Measurements from ENCODE around the gene MACIR. TPM values are rescaled to one million over a fixed set of nuclear protein-coding genes. Genes with fewer than 3 reads are reported as not detected.
A peak's percentile ranks its signal among the peaks of the same experiment; 100 is the strongest.

Gene MACIR
- total and polyA plus RNA-seq, 9 of the 15 experiments (the other 6 are each of a cell fraction or from before 2014, with no cell fraction given): 1.4 to 11.6 (median 9.4) TPM

- peak; percentile 34; the same call in 1 of the 2 replicates for TF ChIP-seq REST (IDR thresholded peaks at IDR 0.05; ENCODE audit: borderline replicate concordance)
- no peak for TF ChIP-seq REST (CRISPR knock-in tag; IDR thresholded peaks at IDR 0.05; ENCODE audit: low read depth)
- no peak for TF ChIP-seq MYC (IDR thresholded peaks at IDR 0.05; ENCODE audit: low read depth, low read length)
- no peak for TF ChIP-seq MYC (CRISPR knock-in tag; IDR thresholded peaks at IDR 0.05; ENCODE audit: borderline replicate concordance, low read depth)
- no peak for TF ChIP-seq ZZZ3 (IDR thresholded peaks at IDR 0.05)
- TF ChIP-seq HES1 (IDR thresholded peaks at IDR 0.05; ENCODE audit: low read depth): no peak
- no peak for TF ChIP-seq HNRNPLL (IDR thresholded peaks at IDR 0.05; ENCODE audit: low read depth, low read length, poor library complexity, severe bottlenecking)
- no peak for TF ChIP-seq HDAC2 (IDR thresholded peaks at IDR 0.05)
- TF ChIP-seq MITF (IDR thresholded peaks at IDR 0.05): no peak
- TF ChIP-seq DNMT1 (IDR thresholded peaks at IDR 0.05): no peak
- no peak for TF ChIP-seq CEBPG (CRISPR knock-in tag; IDR thresholded peaks at IDR 0.05)
- TF ChIP-seq CEBPG (tag; conservative IDR thresholded peaks at IDR 0.05 in 1 of 2, IDR thresholded peaks at IDR 0.05 in 1 of 2): no peak
- peak; percentile 95 for TF ChIP-seq ZBTB17 (CRISPR knock-in tag; IDR thresholded peaks at IDR 0.05)
- TF ChIP-seq SNRNP70 (optimal IDR thresholded peaks at IDR 0.05; ENCODE audit: low read depth, low read length): no peak
- no peak for TF ChIP-seq TFAM (CRISPR knock-in tag; conservative IDR thresholded peaks at IDR 0.05)
- TF ChIP-seq CBFA2T2 (conservative IDR thresholded peaks at IDR 0.05): peak; percentile 84
- 0 out of 2 replicates have a peak, but pooled peaks have one; percentile 26 for TF ChIP-seq DPF2 (IDR thresholded peaks at IDR 0.05)
- TF ChIP-seq NCOR1 (IDR thresholded peaks at IDR 0.05): peak; percentile 63
- 0 out of 3 replicates have a peak, but pooled peaks of 1 of the 2 experiments have one; percentile 29 for TF ChIP-seq CBX3 (IDR thresholded peaks at IDR 0.05; ENCODE audit: borderline replicate concordance in 1 of 2, low read length in 2 of 2)
Observed at GRCh38 chr5:103280967-103281366, 22.4 kb downstream of the MACIR start (continued).
